GM19023 (cell line): ENCODE measurements around the gene RAF1.
"Not testable (repeated sequence)": the region's sequence is repeated elsewhere in the genome, so short reads cannot be mapped to it uniquely, and the experiment has no call there.

ENCODE experiments used
- ATAC-seq: cut with Tn5 transposase; IDR thresholded peaks from one replicate; pipeline ENCODE4 v1.9.1; 2021; ENCODE audit warnings: mild to moderate bottlenecking, moderate library complexity; ENCODE audit not compliant: unreplicated experiment

The RAF1 gene

GRCh38 chr3:12663936-12664908 is at the start of gene RAF1:
TSS of gene RAF1 (minus strand) at chr3:12664117. CDS start at chr3:12618721, 45,396 bp downstream.
- ATAC-seq: peak; percentile 93

- no peak for ATAC-seq
These were observed 46.1 kb upstream of the RAF1 start for GRCh38 chr3:12710062-12710461.

- ATAC-seq: no peak
These were observed 45.4 kb upstream of the RAF1 start for GRCh38 chr3:12709334-12709733.

GRCh38 chr3:12708584-12709192 is 44.8 kb upstream of the RAF1 start:
- ATAC-seq: no peak

GRCh38 chr3:12707449-12707848 is 43.5 kb upstream of the RAF1 start:
- ATAC-seq: no peak

- ATAC-seq: peak; percentile 95
These were observed 42.8 kb upstream of the RAF1 start for GRCh38 chr3:12706504-12707253.

- no peak for ATAC-seq
These were observed 42.1 kb upstream of the RAF1 start for GRCh38 chr3:12705981-12706380.

- no peak for ATAC-seq
These were observed 41.5 kb upstream of the RAF1 start for GRCh38 chr3:12705374-12705926.

- no peak for ATAC-seq
These were observed 38.6 kb upstream of the RAF1 start for GRCh38 chr3:12702501-12702900.

- not testable (repeated sequence) for ATAC-seq
These were observed 37.7 kb upstream of the RAF1 start for GRCh38 chr3:12701601-12702000.

GRCh38 chr3:12700800-12701199 is 36.9 kb upstream of the RAF1 start:
- no peak for ATAC-seq

GRCh38 chr3:12695916-12696315 is 32.0 kb upstream of the RAF1 start:
- no peak for ATAC-seq

- ATAC-seq: no peak
These were observed 31.2 kb upstream of the RAF1 start for GRCh38 chr3:12695112-12695511.

- ATAC-seq: no peak
These were observed 28.5 kb upstream of the RAF1 start for GRCh38 chr3:12692444-12692843.

- no peak for ATAC-seq
These were observed 26.2 kb upstream of the RAF1 start for GRCh38 chr3:12689997-12690711.

GRCh38 chr3:12687948-12688347 is 24.0 kb upstream of the RAF1 start:
- no peak for ATAC-seq

- ATAC-seq: no peak
These were observed 22.2 kb upstream of the RAF1 start for GRCh38 chr3:12686096-12686495.

- no peak for ATAC-seq
These were observed 18.1 kb upstream of the RAF1 start for GRCh38 chr3:12681943-12682390.

GRCh38 chr3:12681089-12681942 is 17.4 kb upstream of the RAF1 start:
- ATAC-seq: no peak
